ENCODE measurements around the gene ADAP1.

GRCh38 chr7:891291-891690 lies 63.2 kb downstream of the ADAP1 start:
- TF ChIP-seq CTCF (conservative IDR thresholded peaks at IDR 0.05 in 1 of 2, IDR thresholded peaks at IDR 0.05 in 1 of 2; ENCODE audit: extremely low read depth in 1 of 2, insufficient read depth in 1 of 2, low read depth in 1 of 2, low read length in 2 of 2), result no peak
- TF ChIP-seq EZH2 (IDR thresholded peaks at IDR 0.05; ENCODE audit: borderline replicate concordance, low read length), result no peak
